Skeletal muscle satellite cell (primary cell): ENCODE results near the gene SYT2.
"Not testable (repeated sequence)": the region's sequence is repeated elsewhere in the genome, so short reads cannot be mapped to it uniquely, and the experiment has no call there.

Experiments used
- H3K27me3 ChIP-seq: 2 replicates; pipeline ENCODE4 v1.7.0; 2013; ENCODE audit warnings: low read length; ENCODE audit not compliant: control insufficient read depth, insufficient read depth
- H3K36me3 ChIP-seq: 2 replicates; pipeline ENCODE4 v1.7.0; 2013; ENCODE audit warnings: mild to moderate bottlenecking, control low read depth, low read length; ENCODE audit not compliant: insufficient read depth
- H3K4me1 ChIP-seq: 2 replicates; pipeline ENCODE4 v1.7.0; 2013; ENCODE audit warnings: low read length; ENCODE audit not compliant: control insufficient read depth, insufficient read depth
- H3K4me2 ChIP-seq: 2 replicates; pipeline ENCODE4 v1.7.0; 2013; ENCODE audit warnings: mild to moderate bottlenecking, low read length
- H3K4me3 ChIP-seq: 2 replicates; pipeline ENCODE4 v1.7.0; 2013; ENCODE audit warnings: low read length
- H3K9ac ChIP-seq: 2 replicates; pipeline ENCODE4 v1.7.0; 2013; ENCODE audit warnings: mild to moderate bottlenecking, low read depth, low read length, moderate library complexity
- H3K9me3 ChIP-seq: replicated peaks from 2 replicates; pipeline ENCODE4 v1.7.0; 2013; ENCODE audit warnings: mild to moderate bottlenecking, control low read depth, low read length

SYT2 gene

GRCh38 chr1:202615501-202616354 lies 94.5 kb downstream of the SYT2 start:
- H3K27me3 ChIP-seq = peaks cover 2% of the 10 kb centered on the region

GRCh38 chr1:202615208-202615500 lies 95.1 kb downstream of the SYT2 start:
- H3K9ac ChIP-seq = peak overlapping the region; percentile 20
- not testable (repeated sequence) for H3K27me3 ChIP-seq, H3K4me3 ChIP-seq, H3K9me3 ChIP-seq, H3K36me3 ChIP-seq
- peak overlapping the region; percentile 58 for H3K4me2 ChIP-seq
- peaks cover 32% of the 10 kb centered on the region for H3K4me1 ChIP-seq

More at GRCh38 chr1:202615501-202616354, 94.5 kb downstream of the SYT2 start:
- H3K4me1 ChIP-seq = peaks cover 32% of the 10 kb centered on the region
- peak overlapping the region; percentile 23 for H3K9ac ChIP-seq
- no peaks in the 10 kb centered on the region for H3K9me3 ChIP-seq
- H3K36me3 ChIP-seq = no peaks in the 10 kb centered on the region
- H3K4me3 ChIP-seq = no peak overlapping the region
- H3K4me2 ChIP-seq = peak overlapping the region; percentile 58

GRCh38 chr1:202614363-202615207 lies 95.7 kb downstream of the SYT2 start:
- H3K4me1 ChIP-seq = peaks cover 32% of the 10 kb centered on the region
- H3K9me3 ChIP-seq, H3K27me3 ChIP-seq, H3K36me3 ChIP-seq, H3K4me3 ChIP-seq: not testable (repeated sequence)
- H3K4me2 ChIP-seq = peak overlapping the region; percentile 58
- peak overlapping the region; percentile 20 for H3K9ac ChIP-seq

- Histone ChIP-seq H3K4me2 (no peak overlapping the region), H3K27me3 (no peaks in the 10 kb centered on the region), H3K36me3 (no peaks in the 10 kb centered on the region), H3K9me3 (no peaks in the 10 kb centered on the region), H3K4me3 (no peak overlapping the region), H3K9ac (no peak overlapping the region), H3K4me1 (peaks cover 25% of the 10 kb centered on the region)
Measured at GRCh38 chr1:202613571-202613970, 96.7 kb downstream of the SYT2 start.

- not testable (repeated sequence) for H3K9me3 ChIP-seq, H3K36me3 ChIP-seq, H3K4me3 ChIP-seq, H3K9ac ChIP-seq, H3K4me2 ChIP-seq, H3K27me3 ChIP-seq
- H3K4me1 ChIP-seq = peaks cover 19% of the 10 kb centered on the region
Measured at GRCh38 chr1:202612036-202612435, 98.2 kb downstream of the SYT2 start.

- Histone ChIP-seq H3K9me3 (no peaks in the 10 kb centered on the region), H3K9ac (no peak overlapping the region), H3K27me3 (no peaks in the 10 kb centered on the region), H3K36me3 (no peaks in the 10 kb centered on the region), H3K4me1 (no peaks in the 10 kb centered on the region), H3K4me3 (no peak overlapping the region), H3K4me2 (no peak overlapping the region)
Measured at GRCh38 chr1:202605515-202605914, 104.7 kb downstream of the SYT2 start.

- Histone ChIP-seq H3K4me3 (no peak overlapping the region), H3K4me2 (no peak overlapping the region), H3K9ac (no peak overlapping the region), H3K9me3 (no peaks in the 10 kb centered on the region), H3K27me3 (no peaks in the 10 kb centered on the region), H3K4me1 (peaks cover 5% of the 10 kb centered on the region), H3K36me3 (no peaks in the 10 kb centered on the region)
Measured at GRCh38 chr1:202603435-202603834, 106.8 kb downstream of the SYT2 start.

GRCh38 chr1:202600432-202601041 lies 109.7 kb downstream of the SYT2 start:
- Histone ChIP-seq H3K4me1 (peaks cover 5% of the 10 kb centered on the region), H3K9me3 (no peaks in the 10 kb centered on the region), H3K36me3 (no peaks in the 10 kb centered on the region), H3K9ac (no peak overlapping the region), H3K4me2 (no peak overlapping the region), H3K27me3 (no peaks in the 10 kb centered on the region), H3K4me3 (no peak overlapping the region)

GRCh38 chr1:202599669-202600431 lies 110.4 kb downstream of the SYT2 start:
- H3K36me3 ChIP-seq = no peaks in the 10 kb centered on the region
- no peaks in the 10 kb centered on the region for H3K9me3 ChIP-seq
- no peaks in the 10 kb centered on the region for H3K27me3 ChIP-seq
- H3K4me1 ChIP-seq = peaks cover 5% of the 10 kb centered on the region
- H3K4me2 ChIP-seq = no peak overlapping the region
- H3K4me3 ChIP-seq = no peak overlapping the region
- H3K9ac ChIP-seq = no peak overlapping the region

GRCh38 chr1:202597090-202597761 lies 113.0 kb downstream of the SYT2 start:
- no peaks in the 10 kb centered on the region for H3K27me3 ChIP-seq

More at GRCh38 chr1:202597090-202597761, 113.0 kb downstream of the SYT2 start:
- no peaks in the 10 kb centered on the region for H3K9me3 ChIP-seq
- peaks cover 23% of the 10 kb centered on the region for H3K4me1 ChIP-seq
- no peaks in the 10 kb centered on the region for H3K36me3 ChIP-seq
- no peak overlapping the region for H3K4me2 ChIP-seq
- no peak overlapping the region for H3K9ac ChIP-seq
- no peak overlapping the region for H3K4me3 ChIP-seq
